Measurements from ENCODE around the gene HOXC10.

DNA sequence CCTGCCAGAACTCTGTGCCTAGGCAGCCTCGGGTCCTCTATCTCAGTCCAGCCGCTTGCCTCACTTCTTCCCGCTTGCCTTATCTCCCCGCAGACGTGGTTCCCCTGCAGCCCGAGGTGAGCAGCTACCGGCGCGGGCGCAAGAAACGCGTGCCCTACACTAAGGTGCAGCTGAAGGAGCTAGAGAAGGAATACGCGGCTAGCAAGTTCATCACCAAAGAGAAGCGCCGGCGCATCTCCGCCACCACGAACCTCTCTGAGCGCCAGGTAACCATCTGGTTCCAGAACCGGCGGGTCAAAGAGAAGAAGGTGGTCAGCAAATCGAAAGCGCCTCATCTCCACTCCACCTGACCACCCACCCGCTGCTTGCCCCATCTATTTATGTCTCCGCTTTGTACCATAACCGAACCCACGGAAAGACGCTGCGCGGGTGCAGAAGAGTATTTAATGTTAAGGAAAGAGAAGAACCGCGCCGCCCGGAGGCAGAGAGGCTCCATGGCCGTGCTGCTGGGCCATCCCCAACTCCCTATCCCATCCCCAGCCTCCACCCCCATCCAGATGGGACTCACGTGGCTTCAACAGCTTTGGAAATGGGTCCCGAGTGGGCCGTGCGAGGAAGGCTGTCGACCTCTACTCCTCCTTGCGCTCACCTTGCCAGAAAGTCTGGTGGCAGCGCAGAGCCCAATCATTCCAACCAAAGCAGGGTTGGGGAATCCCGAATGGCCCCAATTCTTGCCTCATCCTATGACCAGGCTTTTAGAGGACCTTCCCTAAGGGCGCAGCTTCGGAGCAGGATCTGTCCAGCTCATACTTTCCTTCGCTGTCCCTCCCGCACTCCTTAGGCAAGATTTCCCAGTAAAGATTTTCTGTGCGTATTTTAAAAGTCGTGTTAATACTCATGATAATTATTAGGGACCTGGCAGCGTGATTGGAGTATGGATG is 39.8 kb upstream of the HOXC10 start:
- TF ChIP-seq, protein P1, sequence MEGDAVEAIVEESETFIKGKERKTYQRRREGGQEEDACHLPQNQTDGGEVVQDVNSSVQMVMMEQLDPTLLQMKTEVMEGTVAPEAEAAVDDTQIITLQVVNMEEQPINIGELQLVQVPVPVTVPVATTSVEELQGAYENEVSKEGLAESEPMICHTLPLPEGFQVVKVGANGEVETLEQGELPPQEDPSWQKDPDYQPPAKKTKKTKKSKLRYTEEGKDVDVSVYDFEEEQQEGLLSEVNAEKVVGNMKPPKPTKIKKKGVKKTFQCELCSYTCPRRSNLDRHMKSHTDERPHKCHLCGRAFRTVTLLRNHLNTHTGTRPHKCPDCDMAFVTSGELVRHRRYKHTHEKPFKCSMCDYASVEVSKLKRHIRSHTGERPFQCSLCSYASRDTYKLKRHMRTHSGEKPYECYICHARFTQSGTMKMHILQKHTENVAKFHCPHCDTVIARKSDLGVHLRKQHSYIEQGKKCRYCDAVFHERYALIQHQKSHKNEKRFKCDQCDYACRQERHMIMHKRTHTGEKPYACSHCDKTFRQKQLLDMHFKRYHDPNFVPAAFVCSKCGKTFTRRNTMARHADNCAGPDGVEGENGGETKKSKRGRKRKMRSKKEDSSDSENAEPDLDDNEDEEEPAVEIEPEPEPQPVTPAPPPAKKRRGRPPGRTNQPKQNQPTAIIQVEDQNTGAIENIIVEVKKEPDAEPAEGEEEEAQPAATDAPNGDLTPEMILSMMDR (conservative IDR thresholded peaks at IDR 0.05; ENCODE audit: low read length) = no peak
- no peak for TF ChIP-seq EZH2phosphoT487 (IDR thresholded peaks at IDR 0.05; ENCODE audit: borderline replicate concordance)

Measured in Loucy (cell line).